Brain microvascular endothelial cell (primary cell): ENCODE measurements around the gene SLC22A31.
"Not testable (repeated sequence)": the region's sequence is repeated elsewhere in the genome, so short reads cannot be mapped to it uniquely, and the experiment has no call there.

Experiments
- DNase-seq: peaks from one replicate; pipeline ENCODE4 v3.0.0-alpha.2; 2020
- H3K27ac ChIP-seq: fragments of 250-450 bp; sonication (Bioruptor Pico); 2 replicates; pipeline ENCODE4 v1.5.1; 2020; ENCODE audit warnings: mild to moderate bottlenecking, moderate library complexity
- H3K27me3 ChIP-seq: fragments of 250-450 bp; sonication (Bioruptor Pico); replicated peaks from 2 replicates; pipeline ENCODE4 v1.5.1; 2020; ENCODE audit warnings: mild to moderate bottlenecking
- H3K36me3 ChIP-seq: fragments of 250-450 bp; sonication (Bioruptor Pico); replicated peaks from 2 replicates; pipeline ENCODE4 v1.5.1; 2020; ENCODE audit warnings: mild to moderate bottlenecking
- H3K4me3 ChIP-seq: 2 replicates; pipeline ENCODE4 v1.5.1; 2011; ENCODE audit warnings: low read depth, mild to moderate bottlenecking, control low read depth, low read length, moderate library complexity
- in situ Hi-C: cut with HindIII; loops from 2 replicates; pipeline ENCODE4 v1.10.0; 2017; ENCODE audit warnings: low sequenced_read_pairs, low pct_ligation_motif_present
- TF ChIP-seq, protein P1 (sequence below): IDR thresholded peaks from 2 replicates; pipeline ENCODE4 v1.5.1; 2011; ENCODE audit warnings: low read depth, mild to moderate bottlenecking, moderate library complexity, low read length, control low read depth, inconsistent platforms; ENCODE audit errors: missing control alignments

SLC22A31 gene

DNA sequence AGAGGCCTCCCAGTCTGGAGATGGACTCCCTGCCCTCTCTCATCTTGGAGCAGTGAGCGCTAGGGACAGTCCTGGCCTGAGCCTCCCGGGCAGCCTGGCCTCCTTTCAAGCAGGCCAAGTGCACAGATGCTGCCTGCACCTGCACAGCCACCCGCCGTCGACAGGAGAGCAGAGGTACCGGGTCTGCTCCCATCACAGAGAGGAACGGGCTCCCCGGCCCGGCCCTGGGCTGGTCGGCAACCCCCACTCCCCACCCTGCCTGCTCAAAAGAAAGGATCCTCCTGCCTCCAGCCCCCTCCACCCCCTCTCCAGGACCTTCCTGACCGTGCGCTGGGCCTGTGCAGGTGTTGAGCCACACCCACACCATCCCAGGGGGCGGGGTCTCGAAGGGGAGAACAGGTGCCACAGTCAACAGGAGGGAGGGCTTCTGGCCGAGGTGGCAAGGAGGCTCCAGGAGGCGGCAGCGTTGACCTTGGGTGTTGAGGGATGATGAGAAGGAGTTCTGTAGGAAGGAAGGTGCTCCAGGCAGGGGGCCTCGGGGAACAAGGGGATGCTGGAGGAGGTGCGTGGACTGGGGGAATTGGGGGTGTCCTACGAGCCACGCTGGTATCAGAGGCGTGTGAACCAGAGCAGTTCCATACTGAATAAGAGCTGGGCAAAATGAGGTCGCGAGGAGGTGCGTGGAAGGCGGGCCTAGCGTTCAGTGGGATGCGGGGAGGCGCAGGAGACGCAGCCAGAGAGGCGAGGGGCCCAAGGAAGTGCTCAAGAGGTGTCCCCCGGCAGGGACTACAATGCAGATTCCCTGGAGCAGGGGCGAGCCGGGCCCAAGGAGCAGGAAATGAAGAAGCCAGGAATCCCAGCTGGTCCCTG, 29.8 kb downstream of the SLC22A31 start:
- Histone ChIP-seq H3K27me3 (peaks cover 11% of the 10 kb centered on the region), H3K4me3 (no peak overlapping the region), H3K27ac (no peak overlapping the region), H3K36me3 (no peaks in the 10 kb centered on the region)
- in situ Hi-C loops, result loop anchor here (25.0 kb wide), 1 partner anchor 408 kb away; no protein-coding TSS in a partner anchor
- TF ChIP-seq, protein P1, sequence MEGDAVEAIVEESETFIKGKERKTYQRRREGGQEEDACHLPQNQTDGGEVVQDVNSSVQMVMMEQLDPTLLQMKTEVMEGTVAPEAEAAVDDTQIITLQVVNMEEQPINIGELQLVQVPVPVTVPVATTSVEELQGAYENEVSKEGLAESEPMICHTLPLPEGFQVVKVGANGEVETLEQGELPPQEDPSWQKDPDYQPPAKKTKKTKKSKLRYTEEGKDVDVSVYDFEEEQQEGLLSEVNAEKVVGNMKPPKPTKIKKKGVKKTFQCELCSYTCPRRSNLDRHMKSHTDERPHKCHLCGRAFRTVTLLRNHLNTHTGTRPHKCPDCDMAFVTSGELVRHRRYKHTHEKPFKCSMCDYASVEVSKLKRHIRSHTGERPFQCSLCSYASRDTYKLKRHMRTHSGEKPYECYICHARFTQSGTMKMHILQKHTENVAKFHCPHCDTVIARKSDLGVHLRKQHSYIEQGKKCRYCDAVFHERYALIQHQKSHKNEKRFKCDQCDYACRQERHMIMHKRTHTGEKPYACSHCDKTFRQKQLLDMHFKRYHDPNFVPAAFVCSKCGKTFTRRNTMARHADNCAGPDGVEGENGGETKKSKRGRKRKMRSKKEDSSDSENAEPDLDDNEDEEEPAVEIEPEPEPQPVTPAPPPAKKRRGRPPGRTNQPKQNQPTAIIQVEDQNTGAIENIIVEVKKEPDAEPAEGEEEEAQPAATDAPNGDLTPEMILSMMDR, result no peak
- no peak for DNase-seq

DNA sequence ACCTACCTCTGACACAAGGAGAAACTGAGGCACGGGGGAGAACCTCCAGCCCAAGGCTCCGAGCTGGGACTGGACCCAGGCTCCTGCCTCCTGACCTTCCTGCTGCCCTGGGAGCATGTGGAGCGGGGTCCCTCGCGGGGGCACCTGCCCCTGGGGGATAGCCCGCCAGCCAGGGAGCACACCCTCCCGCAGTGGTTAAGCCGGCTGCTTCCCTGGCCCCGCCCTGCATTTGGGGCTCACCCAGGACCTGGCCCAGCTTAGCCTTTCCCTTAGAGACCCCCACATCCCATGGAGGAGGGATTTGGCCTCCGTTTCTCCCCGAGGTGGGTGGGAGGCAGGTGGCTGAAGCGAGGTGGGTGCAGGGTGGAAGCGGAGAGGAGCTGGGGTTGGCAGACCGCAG, 30.6 kb downstream of the SLC22A31 start:
- Histone ChIP-seq H3K27me3 (peaks cover 11% of the 10 kb centered on the region), H3K36me3 (no peaks in the 10 kb centered on the region), H3K27ac (no peak overlapping the region), H3K4me3 (no peak overlapping the region)
- TF ChIP-seq, protein P1, result no peak
- in situ Hi-C loops, result loop anchor here (25.0 kb wide), 1 partner anchor 407 kb away; no protein-coding TSS in a partner anchor
- no peak for DNase-seq

DNA sequence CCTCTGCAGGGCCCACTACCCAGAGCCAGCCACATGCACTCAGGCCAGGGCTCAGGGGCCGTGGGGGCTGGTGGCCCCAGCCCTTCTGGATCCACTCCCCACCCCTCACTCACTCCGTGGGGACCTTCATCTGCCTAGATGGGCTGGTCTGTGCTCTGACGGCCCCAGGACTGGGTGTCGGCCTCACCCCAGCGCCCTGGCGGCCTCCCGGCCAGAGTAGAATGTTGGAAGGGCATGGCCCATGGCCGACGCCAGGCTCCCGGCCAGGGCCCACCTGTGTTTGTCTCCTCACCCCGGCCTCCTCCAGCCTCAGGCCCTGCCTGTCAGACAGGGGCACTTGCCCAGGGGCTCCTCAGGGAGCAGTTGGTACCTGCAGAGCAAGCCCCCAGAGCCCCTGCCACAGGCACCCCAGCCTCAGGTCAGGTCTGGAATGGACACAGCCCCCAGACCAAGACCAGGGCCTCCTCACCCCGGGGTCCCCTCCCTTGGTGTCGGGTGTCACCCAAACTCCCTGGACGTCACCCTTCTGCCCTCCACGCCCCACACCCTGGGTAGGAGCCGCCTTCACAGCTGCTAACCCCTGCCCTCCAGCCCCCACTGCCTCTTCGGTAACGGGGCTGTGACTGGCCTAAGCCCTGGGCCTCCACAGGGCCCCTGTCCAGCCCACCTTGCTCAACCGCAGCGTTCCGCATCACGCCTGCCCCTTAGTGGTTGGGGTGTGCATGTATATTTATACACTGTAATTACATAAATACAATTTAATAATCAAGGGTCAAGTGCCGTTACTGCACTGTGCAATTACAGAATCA, 31.8 kb downstream of the SLC22A31 start:
- in situ Hi-C loops, result loop anchor here (25.0 kb wide), 1 partner anchor 406 kb away; no protein-coding TSS in a partner anchor
- no peak for DNase-seq
- no peak overlapping the region for H3K4me3 ChIP-seq
- H3K27me3 ChIP-seq, result peaks cover 11% of the 10 kb centered on the region
- TF ChIP-seq, protein P1, result peak; percentile 21
- H3K36me3 ChIP-seq, result no peaks in the 10 kb centered on the region
- no peak overlapping the region for H3K27ac ChIP-seq

DNA sequence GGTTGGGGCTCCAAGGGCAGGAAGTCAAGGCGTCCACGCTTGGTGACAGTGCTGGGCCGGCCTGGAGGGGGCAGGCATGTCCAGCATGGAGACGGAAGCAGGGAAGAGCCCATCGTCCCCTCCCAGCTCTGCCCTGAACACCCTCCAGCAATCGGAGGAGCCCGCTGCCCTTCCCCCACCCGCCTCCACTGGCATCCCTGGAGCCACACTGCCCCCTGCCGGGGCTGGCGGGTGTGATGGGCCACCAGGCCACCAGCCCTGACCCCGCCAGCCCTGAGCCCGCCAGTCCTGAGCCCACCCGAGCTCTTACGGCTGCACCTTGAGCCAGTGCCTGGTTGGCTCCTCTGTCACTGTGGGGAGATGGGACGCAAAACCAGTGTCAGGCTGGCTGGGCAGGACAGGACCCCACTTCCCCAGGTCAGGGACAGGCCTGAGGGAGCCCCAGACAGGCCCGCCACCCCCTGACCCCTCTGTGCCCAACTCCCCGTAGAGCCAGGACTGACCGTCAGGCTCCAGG, 32.9 kb downstream of the SLC22A31 start:
- in situ Hi-C loops, result loop anchor here (25.0 kb wide), 1 partner anchor 405 kb away; no protein-coding TSS in a partner anchor

DNA sequence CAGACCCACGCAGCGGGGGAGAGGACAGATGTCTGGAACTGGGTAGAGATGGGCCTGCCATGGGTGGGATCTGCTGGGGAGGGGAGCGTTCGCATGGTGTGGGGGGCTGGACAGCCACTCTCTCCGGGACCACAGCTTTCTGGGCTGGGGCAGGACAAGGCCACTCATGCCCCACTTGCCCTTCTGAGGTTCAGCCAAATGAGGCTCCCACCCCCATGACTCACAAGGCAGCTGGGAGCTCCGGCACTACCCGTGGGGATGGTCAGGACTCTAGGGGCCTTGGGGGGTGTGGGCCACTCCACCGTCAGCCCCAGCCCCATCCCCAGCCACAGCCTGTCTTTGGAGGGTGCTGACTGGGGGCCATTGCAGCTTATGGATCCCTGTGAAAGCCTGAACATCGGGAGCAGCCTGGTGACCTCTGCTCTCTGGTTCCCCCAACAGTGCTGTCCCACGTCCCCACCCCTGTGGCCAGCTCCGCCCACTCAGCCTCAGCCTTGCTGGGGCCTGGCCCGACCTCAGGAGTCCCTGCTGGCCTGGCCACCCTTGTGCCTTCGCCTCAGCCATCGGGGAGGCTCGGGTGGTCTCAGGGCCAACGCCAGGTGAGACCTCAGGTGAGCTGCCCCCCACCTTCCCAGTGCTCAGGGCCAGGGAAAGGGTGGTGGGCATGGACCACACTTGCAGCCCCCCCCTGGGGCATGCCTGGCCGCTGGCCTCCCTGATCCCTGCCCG, 33.5 kb downstream of the SLC22A31 start:
- no peaks in the 10 kb centered on the region for H3K36me3 ChIP-seq
- TF ChIP-seq, protein P1, result no peak
- no peak for DNase-seq
- no peak overlapping the region for H3K4me3 ChIP-seq
- in situ Hi-C loops, result loop anchor here (25.0 kb wide), 1 partner anchor 405 kb away; no protein-coding TSS in a partner anchor
- no peak overlapping the region for H3K27ac ChIP-seq
- H3K27me3 ChIP-seq, result peaks cover 5% of the 10 kb centered on the region

More for the DNA sequence above, 32.9 kb downstream of the SLC22A31 start:
- peak; percentile 27 for DNase-seq
- H3K27ac ChIP-seq, result no peak overlapping the region
- H3K36me3 ChIP-seq, result no peaks in the 10 kb centered on the region
- no peak overlapping the region for H3K4me3 ChIP-seq
- TF ChIP-seq, protein P1, result peak; percentile 82
- peaks cover 7% of the 10 kb centered on the region for H3K27me3 ChIP-seq

DNA sequence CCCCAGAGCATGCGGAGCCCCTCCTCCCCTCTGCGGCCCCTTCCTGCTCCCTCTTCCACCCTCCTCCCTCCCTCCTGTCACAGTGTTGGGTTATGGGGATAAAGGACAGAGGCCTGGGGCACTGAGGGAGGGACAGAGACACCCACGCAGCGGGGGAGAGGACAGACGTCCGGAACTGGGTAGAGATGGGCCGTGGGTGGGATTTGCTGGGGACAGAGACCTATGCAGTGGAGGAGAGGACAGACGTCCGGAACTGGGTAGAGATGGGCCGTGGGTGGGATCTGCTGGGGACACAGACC, 34.7 kb downstream of the SLC22A31 start:
- H3K4me3 ChIP-seq, H3K36me3 ChIP-seq, H3K27ac ChIP-seq, H3K27me3 ChIP-seq, DNase-seq: not testable (repeated sequence)
- in situ Hi-C loops, result loop anchor here (25.0 kb wide), 1 partner anchor 403 kb away; no protein-coding TSS in a partner anchor
